GM18858 (cell line): ENCODE data around the gene S100A1.

ENCODE experiments used
- ATAC-seq: cut with Tn5 transposase; IDR thresholded peaks from one replicate; pipeline ENCODE4 v1.9.1; 2021; ENCODE audit not compliant: unreplicated experiment

S100A1 gene

DNA sequence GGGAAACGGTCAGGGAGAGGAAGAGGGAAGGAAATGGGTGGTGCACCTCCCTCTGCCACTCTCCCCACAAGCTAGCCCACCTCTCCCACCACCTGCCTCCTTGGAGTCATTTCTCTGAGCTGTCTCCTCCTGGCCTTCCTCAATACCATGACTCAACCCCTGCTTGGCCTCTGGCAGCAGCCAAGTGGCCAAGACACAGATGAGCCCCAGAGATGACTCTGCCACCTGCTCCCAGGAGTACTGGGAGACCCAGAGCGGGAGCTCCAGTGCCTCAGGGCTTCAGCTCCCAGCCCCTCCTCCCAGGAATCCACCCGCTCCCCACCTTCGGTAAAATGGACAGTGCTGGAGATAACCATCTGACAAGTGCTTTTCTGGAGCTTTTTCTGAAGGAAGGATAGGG, 17.9 kb upstream of the S100A1 start:
- ATAC-seq = no peak

DNA sequence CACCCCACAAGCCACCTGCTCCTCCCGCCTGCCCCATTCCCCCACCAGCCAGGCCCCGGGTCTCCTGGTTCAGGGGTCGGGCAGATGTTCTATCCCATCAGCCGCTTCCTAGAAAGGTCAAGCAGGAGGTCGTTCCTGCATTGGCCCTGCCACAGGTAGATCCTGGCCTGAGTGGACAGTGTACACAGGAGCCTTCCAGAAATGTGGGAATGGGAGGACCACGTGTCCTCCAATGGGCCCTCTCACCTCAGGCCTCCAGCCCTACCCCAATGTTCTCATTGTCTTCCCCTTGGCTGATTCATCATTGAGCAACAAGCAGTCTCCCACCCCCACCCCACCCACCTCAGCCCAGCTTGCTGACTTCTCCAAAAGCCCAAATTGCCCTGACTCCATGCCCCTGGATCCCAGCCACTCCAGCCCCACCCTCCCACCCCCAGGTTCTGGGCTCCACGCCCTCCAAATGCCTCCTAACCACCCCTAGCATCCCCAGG, 17.4 kb upstream of the S100A1 start:
- no peak for ATAC-seq

DNA sequence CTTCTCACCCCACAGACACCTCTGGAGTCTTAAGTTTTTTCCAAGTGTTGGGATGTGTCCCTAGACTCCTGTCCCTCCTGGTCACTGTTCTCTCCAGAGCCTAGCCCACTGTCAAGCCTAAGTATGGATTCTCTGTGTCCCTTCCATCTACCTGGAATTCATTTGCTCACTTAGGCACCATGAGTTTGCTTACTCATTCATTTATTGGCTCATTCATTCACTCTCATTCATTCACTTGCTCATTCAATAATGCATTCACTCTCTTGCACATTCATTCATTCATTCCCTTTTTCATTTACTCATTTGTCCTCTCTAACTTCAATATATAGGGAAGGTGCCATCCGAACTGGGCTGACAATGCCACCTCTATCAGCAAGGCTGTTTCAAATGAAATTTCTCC, 16.9 kb upstream of the S100A1 start:
- ATAC-seq = no peak

DNA sequence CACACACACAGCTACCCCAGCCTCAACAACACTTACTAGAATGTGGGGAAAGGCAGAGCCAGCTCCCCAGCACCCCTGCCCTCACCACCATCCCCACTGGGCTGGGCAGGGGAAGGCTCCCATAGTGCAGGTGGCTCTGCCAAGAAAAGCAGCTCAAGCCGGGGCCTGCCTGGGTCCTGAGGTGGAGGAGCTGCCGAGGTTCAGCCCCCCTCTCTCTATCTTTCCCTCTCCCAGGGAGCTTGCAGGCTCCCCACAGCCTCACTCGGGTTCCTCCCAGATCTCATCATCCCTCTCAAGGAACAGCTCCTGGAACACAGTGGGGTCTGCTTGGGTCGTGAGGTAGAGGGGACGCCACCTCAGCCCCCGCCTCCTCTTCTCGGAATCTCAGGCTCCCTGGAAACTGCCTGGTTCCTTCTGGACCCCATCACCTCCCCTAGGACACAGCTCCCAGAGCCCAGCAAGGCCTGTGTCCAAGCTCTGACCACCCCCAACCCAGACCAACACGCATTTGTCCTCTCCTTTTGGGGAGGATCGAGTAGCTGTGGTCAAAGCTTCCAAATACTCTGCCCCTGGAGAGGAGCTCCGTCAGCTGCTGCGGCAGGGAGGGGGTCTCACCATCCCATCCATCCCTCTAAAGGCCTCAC, 16.0 kb upstream of the S100A1 start:
- ATAC-seq = no peak

DNA sequence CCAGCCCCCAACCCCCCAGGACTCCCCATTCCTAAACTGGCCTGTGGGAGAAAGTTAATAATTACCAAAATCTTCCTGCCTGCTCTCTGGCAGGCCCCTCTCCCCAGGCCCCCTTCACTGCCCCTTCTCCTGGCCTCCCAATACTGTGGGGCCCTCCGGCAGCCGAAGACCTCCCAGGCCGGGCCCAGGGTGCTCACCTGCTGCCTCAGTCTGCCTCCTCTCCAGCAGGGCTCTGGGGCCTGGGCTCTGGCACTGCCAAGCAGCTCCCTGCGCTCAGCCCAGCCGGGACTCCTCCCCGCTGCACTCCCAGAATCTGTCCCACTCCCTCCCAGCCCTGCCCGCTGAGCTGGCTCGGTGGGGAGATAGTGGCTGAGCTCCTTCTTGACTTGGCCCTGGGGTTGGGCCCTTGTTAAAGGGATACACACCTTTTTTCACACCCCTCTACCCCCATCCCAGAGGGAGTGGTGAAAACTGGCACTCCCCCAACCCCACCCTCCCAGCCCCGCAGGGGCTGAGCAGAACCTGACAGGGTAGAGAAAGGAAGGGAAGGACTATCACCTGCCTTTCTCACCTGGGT, 15.4 kb upstream of the S100A1 start, which contains the start of gene S100A16:
Gene S100A16, minus strand, starts transcription at position 383 of the 577 bp plus-strand sequence. CDS start 4,986 bp downstream, outside the sequence.
- ATAC-seq = no peak

DNA sequence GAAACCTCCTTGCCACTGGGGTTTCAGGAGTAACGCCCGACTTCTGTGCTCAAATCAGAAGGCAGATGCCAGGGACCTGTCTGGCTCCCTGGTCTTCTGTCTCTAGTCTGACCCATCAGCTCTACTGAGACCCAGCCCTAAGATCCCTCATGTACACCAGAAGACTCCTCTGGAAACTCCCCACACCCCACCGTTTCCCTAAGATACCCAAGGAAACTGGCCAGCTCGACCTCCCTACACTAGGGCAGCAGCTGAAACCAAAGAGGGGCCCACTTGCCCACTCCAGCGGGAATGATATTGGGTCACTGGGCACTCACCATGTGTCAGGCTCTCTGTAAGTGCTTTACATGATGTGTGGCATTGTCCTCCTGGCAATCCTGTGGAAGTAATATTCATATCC, 14.8 kb upstream of the S100A1 start:
- no peak for ATAC-seq

DNA sequence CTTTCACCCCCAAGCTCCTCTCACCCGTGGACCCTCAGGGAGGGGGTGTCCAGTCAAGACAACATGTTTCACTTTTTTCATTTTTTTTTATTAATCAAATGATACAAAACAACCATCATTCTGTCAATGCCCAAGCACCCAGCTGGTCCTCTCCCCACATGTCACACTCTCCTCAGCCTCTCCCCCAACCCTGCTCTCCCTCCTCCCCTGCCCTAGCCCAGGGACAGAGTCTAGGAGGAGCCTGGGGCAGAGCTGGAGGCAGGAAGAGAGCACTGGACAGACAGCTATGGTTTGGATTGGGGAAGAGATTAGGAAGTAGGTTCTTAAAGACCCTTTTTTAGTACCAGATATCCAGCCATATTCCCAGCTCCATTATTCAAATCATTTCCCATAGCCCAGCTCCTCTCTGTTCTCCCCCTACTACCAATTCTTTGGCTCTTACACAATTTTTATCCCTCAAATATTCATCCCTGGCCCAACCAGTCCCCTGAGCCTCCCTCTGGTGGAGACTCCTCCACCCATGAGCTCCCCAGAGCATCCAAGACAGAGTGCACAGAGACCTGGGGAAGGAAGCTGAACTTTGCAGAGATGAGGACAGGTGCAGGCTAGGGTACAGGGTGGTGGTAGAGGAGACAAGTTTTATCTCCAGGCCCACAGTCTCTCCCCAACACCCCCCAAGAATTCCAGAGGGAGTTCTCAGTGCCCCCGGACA, 13.9 kb upstream of the S100A1 start:
- ATAC-seq = no peak

DNA sequence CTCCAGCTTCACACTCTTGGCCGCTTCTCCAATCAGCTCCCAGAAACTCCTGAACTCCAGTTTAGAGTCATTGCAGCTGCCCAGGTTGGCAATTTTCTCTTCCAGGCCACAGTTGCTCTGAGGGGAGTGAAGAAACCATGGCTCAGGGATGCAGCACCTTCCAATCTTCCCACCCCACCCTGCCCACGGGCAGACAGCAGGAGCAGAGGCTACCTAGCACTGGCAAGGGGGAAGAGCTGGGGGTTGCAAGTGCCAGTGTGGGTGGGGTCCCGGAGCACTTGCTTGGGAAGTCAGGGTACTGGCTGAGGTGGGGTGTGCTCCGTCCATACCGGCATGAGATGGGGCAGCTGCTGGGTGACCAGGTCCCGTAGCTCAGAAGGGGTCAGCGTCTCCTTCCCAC, 13.3 kb upstream of the S100A1 start:
- no peak for ATAC-seq

DNA sequence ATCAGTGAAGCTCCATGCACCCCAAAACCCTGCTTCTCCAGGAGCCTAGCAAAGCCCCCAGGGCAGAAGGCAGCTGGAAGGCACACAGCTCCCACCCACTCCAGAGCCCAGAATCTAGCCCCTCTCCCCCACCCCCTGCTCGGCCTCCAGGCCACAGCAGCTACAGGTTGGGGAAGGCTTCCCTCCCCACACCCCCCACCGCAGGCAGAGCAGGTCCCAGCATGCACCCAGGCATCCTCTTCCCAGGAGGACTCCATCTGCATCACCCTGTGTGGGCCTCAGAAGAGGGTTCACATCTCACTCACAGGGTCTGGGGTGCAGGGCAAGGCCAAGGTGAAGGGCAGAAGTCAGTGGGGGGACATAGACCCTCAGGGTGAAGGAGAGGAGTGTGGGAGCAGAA, 12.8 kb upstream of the S100A1 start:
- no peak for ATAC-seq

DNA sequence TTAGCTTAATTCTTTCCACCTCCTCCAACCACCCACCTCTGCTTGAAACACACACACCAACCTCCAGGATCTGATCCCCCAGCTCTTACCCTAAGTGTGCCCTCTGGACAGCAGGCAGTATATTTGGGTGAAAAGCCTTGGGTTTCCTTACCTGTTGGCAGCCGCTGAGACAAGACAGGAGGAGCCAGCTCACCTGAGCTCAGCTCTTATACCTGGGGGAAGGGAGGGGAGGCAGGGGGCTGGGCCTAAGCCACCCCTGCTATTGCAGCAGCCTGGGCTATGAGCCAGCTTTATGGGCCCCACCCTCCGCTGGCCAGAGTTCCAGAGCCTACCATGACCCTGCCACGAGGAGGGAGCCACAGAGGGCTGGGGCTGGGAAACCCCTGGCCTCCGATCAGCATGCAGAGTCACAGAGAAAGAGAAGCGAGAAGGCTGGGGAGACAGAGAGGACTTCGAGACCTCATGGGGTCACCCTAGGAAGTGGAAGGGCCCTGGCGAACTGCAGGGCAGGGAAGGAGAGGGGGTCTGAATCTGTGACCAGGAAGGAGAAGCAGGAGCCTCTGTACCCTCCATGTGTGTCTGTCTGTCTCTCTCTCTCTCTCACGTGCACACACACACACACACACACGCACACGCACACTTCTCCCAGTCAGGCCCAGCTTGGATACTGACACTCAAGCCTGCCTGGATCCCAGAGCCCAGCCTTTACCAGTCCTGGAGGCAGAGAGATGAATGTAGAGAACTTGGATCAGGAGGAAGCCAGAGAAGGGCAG, 11.9 kb upstream of the S100A1 start, which contains the start of gene S100A14:
Gene S100A14, minus strand, starts transcription at position 182 of the 773 bp plus-strand sequence. CDS start 467 bp downstream, outside the sequence.
- ATAC-seq = no peak

DNA sequence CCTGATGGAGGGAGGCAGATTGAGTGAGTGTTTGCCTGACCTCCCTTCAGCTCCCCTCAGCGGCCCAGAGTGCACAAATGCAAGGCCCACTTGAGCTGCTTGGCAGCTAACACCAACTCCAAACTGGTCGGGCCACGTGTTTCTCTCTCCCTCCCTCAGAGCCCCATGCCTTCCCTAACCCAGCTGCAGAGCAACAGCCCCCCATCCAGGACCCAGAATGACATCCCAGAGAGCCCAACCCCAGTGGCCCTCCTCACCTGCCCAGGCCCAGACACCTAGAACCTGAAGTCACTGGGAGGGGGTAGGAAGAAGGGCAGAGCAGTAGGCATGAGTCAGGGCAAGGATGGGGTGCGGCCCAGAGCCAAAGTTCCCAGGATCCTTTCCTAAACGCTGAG, 11.3 kb upstream of the S100A1 start:
- no peak for ATAC-seq

DNA sequence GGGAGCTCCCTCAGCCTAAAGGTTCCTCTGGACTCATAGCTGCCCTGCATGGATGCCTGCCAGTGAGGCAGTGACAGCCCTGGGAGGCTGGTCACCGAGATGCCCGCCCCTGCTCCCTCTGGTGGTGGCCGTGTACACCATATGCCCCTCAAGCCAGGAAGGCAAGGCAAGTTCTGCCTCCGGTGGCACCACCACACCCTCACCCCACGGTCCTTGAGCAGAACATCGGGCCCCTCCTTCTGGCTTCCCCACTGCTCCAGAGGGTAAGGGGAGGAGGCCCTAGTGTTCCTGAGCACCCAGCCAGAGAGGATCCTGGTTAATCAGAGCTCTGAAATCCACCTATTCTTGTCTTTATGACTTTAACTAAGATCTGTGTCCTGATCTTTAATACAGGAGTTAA, 10.6 kb upstream of the S100A1 start:
- ATAC-seq = no peak

DNA sequence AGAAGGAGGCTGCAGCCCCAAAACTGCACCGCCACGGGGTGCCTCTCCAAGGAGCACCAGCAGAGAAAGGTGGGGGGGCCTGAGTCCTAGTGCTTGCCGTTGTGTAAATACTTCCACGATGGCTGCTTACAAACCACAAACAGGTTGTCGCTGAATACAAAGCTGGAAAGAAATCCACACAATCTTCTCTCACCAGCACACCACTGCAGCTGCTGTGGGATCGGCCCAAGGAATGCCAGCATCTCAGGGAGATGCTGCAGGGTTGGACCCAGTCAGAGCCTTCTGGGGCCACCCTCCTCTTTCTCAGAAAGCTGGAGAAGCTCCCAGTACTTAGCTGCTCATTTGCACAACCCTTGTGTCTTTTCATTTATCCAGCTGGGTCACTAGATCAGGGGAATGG, 9.1 kb upstream of the S100A1 start:
- ATAC-seq = no peak

DNA sequence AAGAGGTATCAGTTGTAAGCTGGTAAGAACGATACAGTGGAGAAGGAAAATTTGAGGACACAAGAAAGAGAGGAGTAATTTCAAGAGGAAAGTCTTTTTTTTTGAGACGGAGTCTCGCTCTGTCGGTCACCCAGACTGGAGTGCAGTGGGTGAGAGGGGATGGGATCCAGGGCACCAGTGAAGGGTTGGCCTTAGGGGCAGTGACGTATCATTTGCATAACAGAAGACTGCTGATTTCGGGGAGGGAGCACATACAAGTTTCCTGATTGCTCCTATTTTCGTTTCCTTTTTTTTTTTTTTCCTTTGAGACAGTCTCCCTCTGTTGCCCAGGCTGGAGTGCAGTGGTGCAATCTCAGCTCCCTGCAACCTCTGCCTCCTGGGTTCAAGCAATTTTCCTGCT, 5.1 kb upstream of the S100A1 start:
- no peak for ATAC-seq

DNA sequence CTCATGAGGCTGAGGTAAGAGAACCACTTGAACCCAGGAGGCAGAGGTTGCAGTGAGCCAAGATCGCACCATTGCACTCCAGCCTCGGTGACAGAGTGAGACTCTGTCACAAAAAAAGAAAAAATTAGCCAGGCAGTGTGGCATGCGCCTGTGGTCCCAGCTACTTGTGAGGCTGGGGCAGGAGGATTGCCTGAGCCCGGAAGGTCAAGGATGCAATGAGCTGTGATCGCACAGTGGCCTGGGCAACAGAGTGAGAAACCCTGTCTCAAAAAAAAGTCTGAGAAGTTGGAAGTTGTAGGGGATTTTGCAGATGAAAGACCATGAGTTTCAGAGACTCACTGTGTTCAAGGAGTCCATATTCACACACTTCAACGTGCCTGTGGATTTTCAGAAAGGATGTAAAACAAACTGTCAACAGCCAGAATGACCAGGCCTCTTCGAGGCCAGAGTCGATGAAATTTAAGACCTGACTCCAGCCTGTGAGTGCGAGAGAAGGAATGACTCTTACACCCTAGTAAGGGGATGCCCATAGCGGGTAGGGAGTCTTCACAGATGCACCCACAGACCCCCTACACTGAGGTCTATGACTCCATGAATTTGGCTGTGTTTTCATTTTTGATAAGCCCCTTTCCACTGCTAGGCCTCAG, 3.1 kb upstream of the S100A1 start:
- no peak for ATAC-seq

DNA sequence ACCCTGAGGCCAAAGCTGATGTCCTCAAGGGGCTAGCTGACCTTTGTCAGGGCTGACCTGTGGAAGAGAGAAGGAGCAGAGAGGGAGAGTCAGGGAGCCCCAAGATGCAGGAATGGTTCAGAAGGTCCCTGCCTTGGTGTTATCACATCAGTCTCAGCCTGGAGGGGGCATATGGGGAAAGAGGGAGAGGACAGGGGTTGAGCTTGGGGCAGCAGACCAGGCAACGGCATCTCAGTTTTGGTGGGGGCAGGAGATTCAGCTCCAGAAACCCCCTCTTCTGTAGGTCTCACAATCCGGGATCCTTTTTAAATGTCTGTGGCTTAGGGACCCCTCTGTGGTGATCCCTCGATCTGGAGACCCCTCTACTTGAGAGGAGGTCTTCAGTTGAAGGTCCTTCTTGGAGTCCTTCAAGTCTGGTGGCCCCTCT, 1.7 kb upstream of the S100A1 start:
- no peak for ATAC-seq

DNA sequence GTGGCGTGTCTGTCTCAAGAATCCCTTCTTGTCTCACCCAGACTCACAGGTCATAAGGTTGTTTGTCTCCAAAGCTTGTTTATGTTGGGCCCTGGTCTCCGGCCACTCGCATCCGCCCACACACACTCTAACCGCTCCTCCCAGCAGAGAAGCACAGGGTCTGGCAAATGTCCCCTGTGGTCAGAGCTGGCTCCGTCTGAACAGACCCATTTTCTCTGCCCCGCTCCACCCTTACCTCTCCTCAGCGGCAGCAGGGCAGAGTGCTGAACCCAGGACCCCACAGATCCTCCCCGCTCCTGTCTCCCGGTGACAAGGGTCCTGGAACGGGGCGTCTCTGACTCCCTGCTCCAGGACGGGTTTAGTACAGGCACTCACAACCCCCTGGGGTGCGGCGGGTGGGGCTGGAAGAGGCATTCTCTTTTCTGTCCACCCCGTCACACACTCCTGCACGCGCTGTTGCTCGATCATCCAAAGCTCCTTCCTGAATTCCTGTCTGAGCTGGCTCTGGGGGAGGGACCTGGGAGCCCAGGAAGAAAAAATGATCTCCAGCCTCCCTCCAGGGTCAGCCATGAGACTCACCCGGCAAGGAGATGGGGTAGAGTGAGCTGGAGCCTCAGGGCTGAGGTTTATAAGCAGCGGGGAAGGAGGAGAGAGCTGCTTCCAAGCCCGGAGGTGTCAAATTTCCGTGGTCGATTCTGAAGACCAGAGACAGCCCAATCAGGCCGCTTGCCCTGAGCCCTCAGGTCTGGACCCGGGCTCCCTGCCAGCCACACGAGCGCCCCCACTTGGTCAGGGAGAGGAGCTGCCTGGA, 1.1 kb upstream of the S100A1 start, which contains the start of gene S100A13:
Gene S100A13, minus strand, starts transcription at position 602 of the 811 bp plus-strand sequence. CDS start 1,033 bp downstream, outside the sequence.
- no peak for ATAC-seq

DNA sequence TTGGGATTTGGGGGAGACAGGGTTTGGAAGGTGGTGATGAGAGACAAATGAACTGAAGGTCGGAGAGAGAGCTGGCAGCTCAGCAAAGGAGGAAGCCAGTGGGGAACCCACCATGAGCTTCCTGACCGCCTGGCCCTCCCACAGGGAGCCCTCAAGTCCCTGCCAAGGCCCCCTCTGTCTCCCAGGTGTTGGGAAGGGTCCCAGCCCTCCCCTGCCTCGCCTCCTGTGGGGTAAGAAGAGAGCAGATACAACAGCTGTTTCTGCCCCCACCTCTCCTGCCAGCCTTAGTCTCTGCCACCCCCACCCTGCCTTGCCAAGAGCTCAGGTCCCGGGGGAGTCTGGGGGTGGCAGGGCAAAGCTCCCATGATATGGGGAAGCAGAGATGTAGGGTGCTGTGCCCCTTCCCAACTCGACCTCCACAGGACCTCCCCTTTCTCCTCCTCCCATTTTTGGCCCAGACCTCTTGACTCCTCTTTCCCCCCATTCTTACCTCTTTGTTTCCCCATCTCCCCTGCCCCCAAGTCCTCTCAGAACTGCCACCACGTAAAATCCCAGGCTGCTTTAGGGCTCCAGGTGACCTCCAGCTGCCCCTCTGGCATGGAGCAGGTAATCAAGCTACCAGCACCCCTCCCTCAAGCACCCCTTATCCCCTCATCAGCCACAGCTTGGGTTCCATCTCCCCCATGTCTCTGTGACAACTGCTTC, 556 bp downstream of the S100A1 start:
- no peak for ATAC-seq

DNA sequence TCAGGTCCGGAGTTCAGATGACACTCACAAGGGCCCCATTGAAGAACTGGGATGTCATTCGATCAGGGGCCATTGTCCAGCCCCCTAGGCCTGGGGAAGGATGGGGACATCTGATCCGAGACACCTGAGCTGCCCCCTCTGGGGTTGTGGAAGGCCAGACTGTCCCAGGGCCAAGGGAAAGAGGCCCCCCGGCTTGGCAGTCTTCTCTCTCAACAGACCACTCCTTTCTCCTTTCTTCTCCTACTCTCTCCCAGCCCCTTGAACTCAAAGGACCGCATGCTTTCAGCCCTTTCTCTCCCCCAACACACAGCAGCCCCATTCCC, 1.1 kb downstream of the S100A1 start:
- ATAC-seq = no peak
